ENCODE measurements around the gene SGSH. TPM values are rescaled to one million over a fixed set of nuclear protein-coding genes. Genes with fewer than 3 reads are reported as not detected.
"Not testable (repeated sequence)": the region's sequence is repeated elsewhere in the genome, so short reads cannot be mapped to it uniquely, and the experiment has no call there.

Gene SGSH
- total RNA-seq, 1 donor from 2014 or later: 24.0 TPM

DNA sequence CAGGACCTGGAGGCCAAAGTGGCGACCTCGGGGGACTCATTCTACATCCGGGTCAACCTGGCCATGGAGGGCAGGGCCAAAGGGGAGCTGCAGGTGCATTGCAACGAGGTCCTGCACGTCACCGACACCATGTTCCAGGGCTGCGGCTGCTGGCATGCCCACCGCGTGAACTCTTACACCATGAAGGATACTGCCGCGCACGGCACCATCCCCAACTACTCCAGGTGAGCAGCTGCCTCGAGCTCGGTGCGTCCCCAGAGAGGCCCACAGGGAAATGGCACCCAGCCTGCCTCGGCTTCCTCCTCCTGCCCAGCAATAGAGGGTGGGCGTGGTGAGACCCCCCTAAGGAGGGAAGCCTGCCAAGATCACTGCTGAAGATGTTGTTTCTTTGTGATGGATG lies 17.9 kb downstream of the SGSH start:
- H3K4me1 Mint-ChIP-seq (ENCODE audit: low read depth, unreplicated experiment): peaks cover 2% of the 10 kb centered on the region
- no peak for DNase-seq (ENCODE audit: low read depth)
- H3K4me2 ChIP-seq (ENCODE audit: low read length): no peak overlapping the region
- H3K36me3 ChIP-seq (ENCODE audit: insufficient read depth, low read length): no peaks in the 10 kb centered on the region
- H3K9ac ChIP-seq (ENCODE audit: low read length): no peak overlapping the region
- no peaks in the 10 kb centered on the region for H3K4me1 ChIP-seq (ENCODE audit: insufficient read depth, low read length)
- no peaks in the 10 kb centered on the region for H3K27me3 ChIP-seq (ENCODE audit: insufficient read depth, low read length)
- H3K27me3 Mint-ChIP-seq (ENCODE audit: low read depth, unreplicated experiment): peaks cover 7% of the 10 kb centered on the region
- no peak overlapping the region for H3K27ac Mint-ChIP-seq (ENCODE audit: unreplicated experiment)
- H3K27ac ChIP-seq (ENCODE audit: low read depth, low read length): no peak overlapping the region
- no peaks in the 10 kb centered on the region for H3K36me3 Mint-ChIP-seq (ENCODE audit: low read depth, unreplicated experiment)
- TF ChIP-seq EZH2 (IDR thresholded peaks at IDR 0.05; ENCODE audit: insufficient read depth, low read length): no peak
- TF ChIP-seq, protein P1, sequence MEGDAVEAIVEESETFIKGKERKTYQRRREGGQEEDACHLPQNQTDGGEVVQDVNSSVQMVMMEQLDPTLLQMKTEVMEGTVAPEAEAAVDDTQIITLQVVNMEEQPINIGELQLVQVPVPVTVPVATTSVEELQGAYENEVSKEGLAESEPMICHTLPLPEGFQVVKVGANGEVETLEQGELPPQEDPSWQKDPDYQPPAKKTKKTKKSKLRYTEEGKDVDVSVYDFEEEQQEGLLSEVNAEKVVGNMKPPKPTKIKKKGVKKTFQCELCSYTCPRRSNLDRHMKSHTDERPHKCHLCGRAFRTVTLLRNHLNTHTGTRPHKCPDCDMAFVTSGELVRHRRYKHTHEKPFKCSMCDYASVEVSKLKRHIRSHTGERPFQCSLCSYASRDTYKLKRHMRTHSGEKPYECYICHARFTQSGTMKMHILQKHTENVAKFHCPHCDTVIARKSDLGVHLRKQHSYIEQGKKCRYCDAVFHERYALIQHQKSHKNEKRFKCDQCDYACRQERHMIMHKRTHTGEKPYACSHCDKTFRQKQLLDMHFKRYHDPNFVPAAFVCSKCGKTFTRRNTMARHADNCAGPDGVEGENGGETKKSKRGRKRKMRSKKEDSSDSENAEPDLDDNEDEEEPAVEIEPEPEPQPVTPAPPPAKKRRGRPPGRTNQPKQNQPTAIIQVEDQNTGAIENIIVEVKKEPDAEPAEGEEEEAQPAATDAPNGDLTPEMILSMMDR (IDR thresholded peaks at IDR 0.05; ENCODE audit: insufficient read depth, low read depth, low read length): no peak
- no peak overlapping the region for H3K4me3 Mint-ChIP-seq (ENCODE audit: unreplicated experiment)
- no peak overlapping the region for H2AFZ ChIP-seq (ENCODE audit: low read depth, low read length)
- H4K20me1 ChIP-seq (ENCODE audit: insufficient read depth, low read length): no peaks in the 10 kb centered on the region
- H3K79me2 ChIP-seq (ENCODE audit: insufficient read depth, low read length): no peaks in the 10 kb centered on the region
- FAIRE-seq: no peak
- no peaks in the 10 kb centered on the region for H3K9me3 ChIP-seq (ENCODE audit: insufficient read depth, low read depth, low read length)
- H3K9me3 Mint-ChIP-seq (ENCODE audit: unreplicated experiment): peaks cover 2% of the 10 kb centered on the region
- H3K4me3 ChIP-seq (ENCODE audit: insufficient read depth, low read depth, low read length): no peak overlapping the region

GRCh38 chr17:80201446-80201845 lies 18.7 kb downstream of the SGSH start:
- Histone ChIP-seq H3K4me3 (ENCODE audit: insufficient read depth, low read depth, low read length) (no peak overlapping the region), H3K9ac (ENCODE audit: low read length) (no peak overlapping the region), H3K27ac (ENCODE audit: low read depth, low read length) (no peak overlapping the region), H3K27me3 (ENCODE audit: insufficient read depth, low read length) (no peaks in the 10 kb centered on the region), H3K79me2 (ENCODE audit: insufficient read depth, low read length) (no peaks in the 10 kb centered on the region), H4K20me1 (ENCODE audit: insufficient read depth, low read length) (no peaks in the 10 kb centered on the region), H2AFZ (ENCODE audit: low read depth, low read length) (no peak overlapping the region), H3K4me1 (ENCODE audit: insufficient read depth, low read length) (no peaks in the 10 kb centered on the region), H3K9me3 (ENCODE audit: insufficient read depth, low read depth, low read length) (no peaks in the 10 kb centered on the region), H3K4me2 (ENCODE audit: low read length) (no peak overlapping the region), H3K36me3 (ENCODE audit: insufficient read depth, low read length) (no peaks in the 10 kb centered on the region)
- TF ChIP-seq, protein P1 (IDR thresholded peaks at IDR 0.05; ENCODE audit: insufficient read depth, low read depth, low read length): no peak
- no peak for TF ChIP-seq EZH2 (IDR thresholded peaks at IDR 0.05; ENCODE audit: insufficient read depth, low read length)
- Mint-ChIP-seq H3K4me1 (ENCODE audit: low read depth, unreplicated experiment) (peaks cover 2% of the 10 kb centered on the region), H3K4me3 (ENCODE audit: unreplicated experiment) (no peak overlapping the region), H3K27ac (ENCODE audit: unreplicated experiment) (no peak overlapping the region), H3K27me3 (ENCODE audit: low read depth, unreplicated experiment) (peaks cover 7% of the 10 kb centered on the region), H3K36me3 (ENCODE audit: low read depth, unreplicated experiment) (no peaks in the 10 kb centered on the region), H3K9me3 (ENCODE audit: unreplicated experiment) (peaks cover 2% of the 10 kb centered on the region)
- FAIRE-seq: no peak
- DNase-seq (ENCODE audit: low read depth): no peak

GRCh38 chr17:80199295-80199694 lies 20.8 kb downstream of the SGSH start:
- not testable (repeated sequence) for H4K20me1 ChIP-seq (ENCODE audit: insufficient read depth, low read length); H3K9me3 Mint-ChIP-seq (ENCODE audit: unreplicated experiment); H3K27ac Mint-ChIP-seq (ENCODE audit: unreplicated experiment); FAIRE-seq; H3K36me3 ChIP-seq (ENCODE audit: insufficient read depth, low read length); DNase-seq (ENCODE audit: low read depth); H3K79me2 ChIP-seq (ENCODE audit: insufficient read depth, low read length); H3K4me1 Mint-ChIP-seq (ENCODE audit: low read depth, unreplicated experiment); H3K4me2 ChIP-seq (ENCODE audit: low read length); H3K27me3 ChIP-seq (ENCODE audit: insufficient read depth, low read length); H3K27ac ChIP-seq (ENCODE audit: low read depth, low read length); H3K9me3 ChIP-seq (ENCODE audit: insufficient read depth, low read depth, low read length); H3K4me1 ChIP-seq (ENCODE audit: insufficient read depth, low read length); H3K4me3 ChIP-seq (ENCODE audit: insufficient read depth, low read depth, low read length); H2AFZ ChIP-seq (ENCODE audit: low read depth, low read length); H3K9ac ChIP-seq (ENCODE audit: low read length); H3K36me3 Mint-ChIP-seq (ENCODE audit: low read depth, unreplicated experiment); H3K4me3 Mint-ChIP-seq (ENCODE audit: unreplicated experiment)
- H3K27me3 Mint-ChIP-seq (ENCODE audit: low read depth, unreplicated experiment): peaks cover 15% of the 10 kb centered on the region
